K562 (cell line): Measurements from ENCODE around the gene KAT6B. TPM values are rescaled to one million over a fixed set of nuclear protein-coding genes. Genes with fewer than 3 reads are reported as not detected.

ENCODE experiments used
- ATAC-seq: fragments of 200-7000 bp; cut with Tn5 transposase; 3 replicates; pipeline ENCODE4 v1.9.1; 2020; ENCODE audit warnings: moderate library complexity
- BruUV-seq: library from RNA; stranded (reverse); fragments of 400-500 nt; replicated peaks from 2 replicates; lab custom pipeline; 2021; lab: Mats Ljungman, UMichigan
- CTCF ChIA-PET: fragments of 300-600 bp; formaldehyde crosslinking; extraction: SDS; loops from one replicate; lab custom pipeline; 2021; ENCODE audit warnings: low intra/inter-chr PET ratio; lab: Yijun Ruan, JAX
- POLR2A ChIA-PET: fragments of 300-600, 350-650 bp; sonication (Branson Sonifier 250); formaldehyde crosslinking; extraction: SDS; loops from one replicate; lab custom pipeline; 2021; ENCODE audit warnings: antibody characterized with exemption, inconsistent platforms; lab: Yijun Ruan, JAX
- DNase-seq, 4 experiments: peaks; one replicate each; pipeline versions ENCODE4 v3.0.0 to v3.0.0-alpha.2; 2011 to 2018; ENCODE audit warnings: low spot score in 3 of 4, mixed read lengths in 3 of 4; ENCODE audit errors: extremely low read depth in 1 of 4
- FAIRE-seq: peaks from 2 replicates; lab custom pipeline; 2011; peaks lifted over from hg19 to GRCh38; lab: Jason Lieb, UNC
- H2AFZ ChIP-seq: 2 replicates; pipeline ENCODE4 v1.6.0; 2011; ENCODE audit warnings: low read depth, low read length, control low read depth, inconsistent platforms
- H3K27ac ChIP-seq: fragments of 200-600 bp; 3 replicates; pipeline ENCODE4 v1.8.0; 2011; ENCODE audit warnings: low read depth, mild to moderate bottlenecking, control low read depth, inconsistent platforms, low read length, moderate library complexity, mixed read lengths; ENCODE audit errors: extremely low read depth
- H3K27me3 ChIP-seq, 2 experiments: fragments of 300-600 bp in 1 of 2; 2 replicates in 1 of 2; 3 replicates in 1 of 2; pipeline versions ENCODE4 v1.6.0 to v1.8.0; 2011; ENCODE audit warnings: inconsistent platforms in 2 of 2, low read length in 2 of 2, mild to moderate bottlenecking in 1 of 2, mixed read lengths in 1 of 2, moderate library complexity in 1 of 2; ENCODE audit not compliant: control insufficient read depth in 2 of 2, insufficient read depth in 2 of 2
- H3K36me3 ChIP-seq: fragments of 300-600 bp; 3 replicates; pipeline ENCODE4 v1.8.0; 2011; ENCODE audit warnings: mild to moderate bottlenecking, low read length, inconsistent platforms; ENCODE audit not compliant: control insufficient read depth, insufficient read depth
- H3K4me1 ChIP-seq, 2 experiments: fragments of 200-600 bp in 1 of 2; replicated peaks in 1 of 2; 2 replicates in 1 of 2; 3 replicates in 1 of 2; pipeline versions ENCODE4 v1.5.1 to v1.8.0; 2011; ENCODE audit warnings: inconsistent platforms in 2 of 2, low read length in 2 of 2, mild to moderate bottlenecking in 1 of 2, mixed read lengths in 1 of 2, moderate library complexity in 1 of 2; ENCODE audit not compliant: control insufficient read depth in 2 of 2, insufficient read depth in 2 of 2
- H3K4me2 ChIP-seq: 2 replicates; pipeline ENCODE4 v1.6.1; 2011; ENCODE audit warnings: low read length, control low read depth, inconsistent platforms, mixed read lengths; ENCODE audit not compliant: insufficient read depth
- H3K4me3 ChIP-seq: fragments of 200-600 bp; sonication (generic), shearing (Covaris generic); 2 replicates; pipeline ENCODE4 v1.5.1; 2016; ENCODE audit warnings: control low read depth, inconsistent platforms
- H3K79me2 ChIP-seq: fragments of 200-600 bp; 3 replicates; pipeline ENCODE4 v1.8.0; 2011; ENCODE audit warnings: low read length, inconsistent platforms; ENCODE audit not compliant: control insufficient read depth, insufficient read depth
- H3K9ac ChIP-seq, 2 experiments: 2 replicates each; pipeline versions ENCODE4 v1.6.0 to v1.6.1; 2011; ENCODE audit warnings: low read depth in 2 of 2, low read length in 2 of 2, control low read depth in 1 of 2, inconsistent platforms in 1 of 2, mild to moderate bottlenecking in 1 of 2, mixed read lengths in 1 of 2; ENCODE audit not compliant: insufficient read depth in 1 of 2
- H3K9me1 ChIP-seq: one replicate; pipeline ENCODE4 v1.6.0; 2011; ENCODE audit warnings: inconsistent platforms, mild to moderate bottlenecking, low read length, moderate library complexity; ENCODE audit not compliant: control insufficient read depth, insufficient read depth
- H3K9me3 ChIP-seq: replicated peaks from 2 replicates; pipeline ENCODE4 v1.5.1; 2011; ENCODE audit warnings: low read depth, low read length, inconsistent platforms; ENCODE audit not compliant: control insufficient read depth, insufficient read depth
- H4K20me1 ChIP-seq: replicated peaks from 2 replicates; pipeline ENCODE4 v1.6.1; 2011; ENCODE audit warnings: low read length, inconsistent platforms, mixed read lengths; ENCODE audit not compliant: control insufficient read depth, insufficient read depth
- EP300 ChIP-seq: IDR thresholded peaks from 2 replicates; pipeline ENCODE4 v1.6.1; 2012; ENCODE audit warnings: low read length, improper control_type of control experiment
- PHB ChIP-seq: fragments of 250-450 bp; sonication (Bioruptor Pico); IDR thresholded peaks from 2 replicates; pipeline ENCODE4 v1.5.0; 2021
- ZNF232 ChIP-seq: sonication (generic); formaldehyde crosslinking; IDR thresholded peaks from 2 replicates; pipeline ENCODE4 v1.8.0; 2022; ENCODE audit warnings: mild to moderate bottlenecking, missing genetic modification reagents
- ZNF431 ChIP-seq: sonication (generic); formaldehyde crosslinking; IDR thresholded peaks from 2 replicates; pipeline ENCODE4 v1.8.0; 2022; ENCODE audit warnings: mild to moderate bottlenecking, missing genetic modification reagents
- ZNF445 ChIP-seq: fragments of 250-450 bp; sonication (Bioruptor Pico); IDR thresholded peaks from 2 replicates; pipeline ENCODE4 v1.4.0; 2020; ENCODE audit warnings: low read depth, mild to moderate bottlenecking, moderate library complexity
- ZNF699 ChIP-seq: fragments of 250-450 bp; sonication (Bioruptor Pico); IDR thresholded peaks from 2 replicates; pipeline ENCODE4 v1.8.0; 2021; ENCODE audit warnings: mild to moderate bottlenecking, moderate library complexity; ENCODE audit not compliant: insufficient replicate concordance
- ZNF785 ChIP-seq: fragments of 250-450 bp; sonication (Bioruptor Pico); IDR thresholded peaks from 2 replicates; pipeline ENCODE4 v1.4.0; 2020; ENCODE audit warnings: mild to moderate bottlenecking
- WGBS: fragments of 100-300 bp; shearing (Covaris generic); methylation state at CpG from one replicate; pipeline ENCODE4 v1.1.6; 2016; ENCODE audit warnings: low coverage, mixed read lengths; ENCODE audit not compliant: insufficient coverage; ENCODE audit errors: missing lambda C conversion rate; 5-methylcytosine and 5-hydroxymethylcytosine counted together
- in situ Hi-C: fragments of 300-500 bp; cut with MboI; formaldehyde crosslinking; loops from 4 replicates; pipeline ENCODE4 v1.15.0; 2018; ENCODE audit warnings: inconsistent platforms, mixed read lengths
- intact Hi-C: fragments of 100-400 bp; cut with micrococcal nuclease; formaldehyde crosslinking; loops from 2 replicates; pipeline ENCODE4 v1.14.2; 2022
- polyA plus RNA-seq, 8 experiments: library from polyadenylated mRNA; depleted of rRNA in 4 of 8; stranded (reverse) in 5 of 8; unstranded in 3 of 8; fragments of >200 nt; fragmentation: Nextera tagmentation in 2 of 8; fragmentation: Illumina TruSeq in 1 of 8; extraction: Ambion mirVana in 2 of 8; extraction: Trizol in 1 of 8; gene quantifications; 2 replicates each; pipeline versions ENCODE4 v1.2.1 to v1.2.3, GENCODE V29; 2011 to 2014; ENCODE audit warnings: inconsistent platforms in 1 of 8, missing spikeins in 1 of 8
- total RNA-seq, 7 experiments: library from RNA; depleted of rRNA in 6 of 7; stranded (reverse); fragments of >200 nt in 6 of 7; fragmentation: Illumina TruSeq in 2 of 7; extraction: Trizol in 2 of 7; gene quantifications; 2 replicates each; pipeline versions ENCODE4 v1.2.1 to v1.2.3, GENCODE V29; 2011 to 2021; ENCODE audit warnings: low replicate concordance in 1 of 7
- TF ChIP-seq, protein P1 (sequence below): fragments of 450-650 bp; conservative IDR thresholded peaks from 2 replicates; pipeline ENCODE4 v1.6.1; 2016; ENCODE audit warnings: missing genetic modification characterization, low read depth, mild to moderate bottlenecking, missing compliant biosample characterization, moderate library complexity
- TF ChIP-seq, protein P2 (sequence below): sonication (generic); formaldehyde crosslinking; IDR thresholded peaks from 2 replicates; pipeline ENCODE4 v1.8.0; 2022; ENCODE audit warnings: mild to moderate bottlenecking, missing genetic modification reagents
- TF ChIP-seq, protein P3 (sequence below): sonication (generic); formaldehyde crosslinking; IDR thresholded peaks from 2 replicates; pipeline ENCODE4 v1.8.0; 2022; ENCODE audit warnings: missing genetic modification reagents, mild to moderate bottlenecking, borderline replicate concordance
- TF ChIP-seq, protein P4 (sequence below), 2 experiments: fragments of 450-650 bp; IDR thresholded peaks; 2 replicates each; pipeline ENCODE4 v1.6.1; 2016

The KAT6B gene
- total and polyA plus RNA-seq, 9 of the 15 experiments (the other 6 are each of a cell fraction or from before 2014, with no cell fraction given), result 1.4 to 9.2 (median 6.8) TPM

DNA sequence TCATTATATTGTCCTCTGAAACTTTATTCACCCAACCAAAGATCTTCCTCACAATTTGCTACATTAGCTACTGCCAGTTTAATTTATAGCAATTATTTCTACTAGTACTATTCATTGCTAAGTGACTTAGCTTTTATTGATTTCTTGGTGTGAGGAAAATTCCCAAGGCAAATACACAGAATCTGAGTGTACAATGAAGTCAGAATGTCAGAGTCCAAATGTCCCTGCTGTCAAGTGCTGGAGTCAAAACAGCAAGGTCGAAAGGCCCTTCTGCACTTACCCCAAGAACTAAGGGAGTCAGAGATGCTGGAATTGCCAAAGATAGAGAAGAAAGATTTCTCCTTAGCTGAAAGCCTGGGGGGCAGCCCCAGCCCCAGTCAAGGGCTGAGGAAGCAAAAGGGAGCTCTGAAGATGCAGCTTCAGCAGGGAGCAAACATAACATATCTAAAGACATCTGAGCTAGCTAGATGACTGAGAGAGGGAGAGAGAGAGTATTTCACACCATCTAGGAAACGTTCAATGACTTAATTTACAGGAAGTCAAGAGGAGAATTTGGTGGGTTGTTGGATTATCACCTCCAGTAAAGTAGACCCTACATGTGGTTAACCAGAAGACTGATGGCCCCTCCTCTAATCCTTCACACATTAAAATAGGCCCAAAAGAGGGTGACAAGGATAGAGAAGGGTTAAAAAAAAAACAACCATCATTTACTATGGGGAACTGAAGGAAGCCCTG is 248.5 kb downstream of the KAT6B start:
- POLR2A ChIA-PET, result interaction anchor here (1.5 kb wide), 1 partner anchor 10 kb away, joined by 3 read pairs; no protein-coding TSS in a partner anchor
- CTCF ChIA-PET, result no interaction called here
- H3K4me3 ChIP-seq, result no peak overlapping the region

More for the DNA sequence above, 248.5 kb downstream of the KAT6B start:
- no peak overlapping the region for H2AFZ ChIP-seq
- no peak overlapping the region for H3K9ac ChIP-seq
- no peak overlapping the region for H3K27ac ChIP-seq
- DNase-seq (no peak), ATAC-seq (no peak), FAIRE-seq (no peak)
- intact Hi-C loops, result no loop called here
- H3K27me3 ChIP-seq, result no peaks in the 10 kb centered on the region; a peak in 1 of 5 replicates
- no peaks in the 10 kb centered on the region for H3K79me2 ChIP-seq
- no peaks in the 10 kb centered on the region for H3K9me3 ChIP-seq
- in situ Hi-C loops, result no loop called here
- TF ChIP-seq ZNF785, result no peak
- no peak for TF ChIP-seq ZNF699 (CRISPR knock-in tag)
- no peak for TF ChIP-seq ZNF232 (CRISPR knock-in tag)
- no peak for TF ChIP-seq EP300
- TF ChIP-seq, protein P1, sequence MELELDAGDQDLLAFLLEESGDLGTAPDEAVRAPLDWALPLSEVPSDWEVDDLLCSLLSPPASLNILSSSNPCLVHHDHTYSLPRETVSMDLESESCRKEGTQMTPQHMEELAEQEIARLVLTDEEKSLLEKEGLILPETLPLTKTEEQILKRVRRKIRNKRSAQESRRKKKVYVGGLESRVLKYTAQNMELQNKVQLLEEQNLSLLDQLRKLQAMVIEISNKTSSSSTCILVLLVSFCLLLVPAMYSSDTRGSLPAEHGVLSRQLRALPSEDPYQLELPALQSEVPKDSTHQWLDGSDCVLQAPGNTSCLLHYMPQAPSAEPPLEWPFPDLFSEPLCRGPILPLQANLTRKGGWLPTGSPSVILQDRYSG, result no peak
- TF ChIP-seq, protein P2, sequence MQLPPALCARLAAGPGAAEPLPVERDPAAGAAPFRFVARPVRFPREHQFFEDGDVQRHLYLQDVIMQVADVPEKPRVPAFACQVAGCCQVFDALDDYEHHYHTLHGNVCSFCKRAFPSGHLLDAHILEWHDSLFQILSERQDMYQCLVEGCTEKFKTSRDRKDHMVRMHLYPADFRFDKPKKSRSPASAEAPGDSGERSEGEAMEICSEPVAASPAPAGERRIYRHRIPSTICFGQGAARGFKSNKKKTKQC (CRISPR knock-in tag), result no peak
- TF ChIP-seq PHB, result no peak
- TF ChIP-seq ZNF431 (CRISPR knock-in tag), result no peak
- TF ChIP-seq, protein P3, sequence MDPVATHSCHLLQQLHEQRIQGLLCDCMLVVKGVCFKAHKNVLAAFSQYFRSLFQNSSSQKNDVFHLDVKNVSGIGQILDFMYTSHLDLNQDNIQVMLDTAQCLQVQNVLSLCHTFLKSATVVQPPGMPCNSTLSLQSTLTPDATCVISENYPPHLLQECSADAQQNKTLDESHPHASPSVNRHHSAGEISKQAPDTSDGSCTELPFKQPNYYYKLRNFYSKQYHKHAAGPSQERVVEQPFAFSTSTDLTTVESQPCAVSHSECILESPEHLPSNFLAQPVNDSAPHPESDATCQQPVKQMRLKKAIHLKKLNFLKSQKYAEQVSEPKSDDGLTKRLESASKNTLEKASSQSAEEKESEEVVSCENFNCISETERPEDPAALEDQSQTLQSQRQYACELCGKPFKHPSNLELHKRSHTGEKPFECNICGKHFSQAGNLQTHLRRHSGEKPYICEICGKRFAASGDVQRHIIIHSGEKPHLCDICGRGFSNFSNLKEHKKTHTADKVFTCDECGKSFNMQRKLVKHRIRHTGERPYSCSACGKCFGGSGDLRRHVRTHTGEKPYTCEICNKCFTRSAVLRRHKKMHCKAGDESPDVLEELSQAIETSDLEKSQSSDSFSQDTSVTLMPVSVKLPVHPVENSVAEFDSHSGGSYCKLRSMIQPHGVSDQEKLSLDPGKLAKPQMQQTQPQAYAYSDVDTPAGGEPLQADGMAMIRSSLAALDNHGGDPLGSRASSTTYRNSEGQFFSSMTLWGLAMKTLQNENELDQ (CRISPR knock-in tag), result no peak
- no peak for TF ChIP-seq ZNF445
- TF ChIP-seq, protein P4, sequence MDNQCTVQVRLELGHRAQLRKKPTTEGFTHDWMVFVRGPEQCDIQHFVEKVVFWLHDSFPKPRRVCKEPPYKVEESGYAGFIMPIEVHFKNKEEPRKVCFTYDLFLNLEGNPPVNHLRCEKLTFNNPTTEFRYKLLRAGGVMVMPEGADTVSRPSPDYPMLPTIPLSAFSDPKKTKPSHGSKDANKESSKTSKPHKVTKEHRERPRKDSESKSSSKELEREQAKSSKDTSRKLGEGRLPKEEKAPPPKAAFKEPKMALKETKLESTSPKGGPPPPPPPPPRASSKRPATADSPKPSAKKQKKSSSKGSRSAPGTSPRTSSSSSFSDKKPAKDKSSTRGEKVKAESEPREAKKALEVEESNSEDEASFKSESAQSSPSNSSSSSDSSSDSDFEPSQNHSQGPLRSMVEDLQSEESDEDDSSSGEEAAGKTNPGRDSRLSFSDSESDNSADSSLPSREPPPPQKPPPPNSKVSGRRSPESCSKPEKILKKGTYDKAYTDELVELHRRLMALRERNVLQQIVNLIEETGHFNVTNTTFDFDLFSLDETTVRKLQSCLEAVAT (IDR thresholded peaks at IDR 0.05), result no peak
- no peak overlapping the region for H3K4me2 ChIP-seq
- no peaks in the 10 kb centered on the region for H4K20me1 ChIP-seq
- WGBS, result 3% methylated on average over 2 of the region's 2 CpGs
- peaks cover 0 to 9% of the 10 kb centered on the region in 2 experiments; a peak in 2 of 5 replicates for H3K4me1 ChIP-seq
- no peaks in the 10 kb centered on the region for H3K36me3 ChIP-seq
- BruUV-seq, result no TSS peak
- H3K9me1 ChIP-seq, result no peaks in the 10 kb centered on the region
